CD14-positive monocyte (primary cell): ENCODE data around the gene PIGV. TPM values are rescaled to one million over a fixed set of nuclear protein-coding genes. Genes with fewer than 3 reads are reported as not detected.
A peak's percentile ranks its signal among the peaks of the same experiment; 100 is the strongest.

Experiments
- DNase-seq, 3 donors: peaks; one replicate each; pipeline ENCODE4 v3.0.0-alpha.2; 2011 to 2022
- H2AFZ ChIP-seq: 2 replicates; pipeline ENCODE4 v1.6.0; 2012; ENCODE audit warnings: mild to moderate bottlenecking, low read depth, low read length, inconsistent platforms; ENCODE audit not compliant: insufficient read depth, poor library complexity, severe bottlenecking
- H3K27ac ChIP-seq, 2 donors: 1 replicate in 1 of 2; 2 replicates in 1 of 2; pipeline ENCODE4 v1.5.1; 2012 to 2013; ENCODE audit warnings: low read length in 2 of 2, control low read depth in 1 of 2, inconsistent platforms in 1 of 2, low read depth in 1 of 2, mild to moderate bottlenecking in 1 of 2
- H3K27me3 ChIP-seq, 2 donors: one replicate each; pipeline versions ENCODE4 v1.6.0 to v1.6.1; 2011 to 2013; ENCODE audit warnings: low read length in 2 of 2; ENCODE audit not compliant: control insufficient read depth in 2 of 2, insufficient read depth in 2 of 2
- H3K36me3 ChIP-seq, 2 donors: replicated peaks in 1 of 2; 1 replicate in 1 of 2; 2 replicates in 1 of 2; pipeline versions ENCODE4 v1.5.1 to v1.6.1; 2012 to 2013; ENCODE audit warnings: low read length in 2 of 2, control low read depth in 1 of 2, inconsistent platforms in 1 of 2, mild to moderate bottlenecking in 1 of 2; ENCODE audit not compliant: insufficient read depth in 2 of 2, control insufficient read depth in 1 of 2
- H3K4me1 ChIP-seq, 2 donors: 1 replicate in 1 of 2; 2 replicates in 1 of 2; pipeline versions ENCODE4 v1.5.1 to v1.6.1; 2012 to 2013; ENCODE audit warnings: low read length in 2 of 2, control low read depth in 1 of 2, inconsistent platforms in 1 of 2, mild to moderate bottlenecking in 1 of 2, moderate library complexity in 1 of 2; ENCODE audit not compliant: insufficient read depth in 2 of 2, control insufficient read depth in 1 of 2
- H3K4me2 ChIP-seq: replicated peaks from 2 replicates; pipeline ENCODE3; 2012; ENCODE audit warnings: low read length, moderate library complexity, mild to moderate bottlenecking; ENCODE audit not compliant: poor library complexity, severe bottlenecking; ENCODE audit errors: extremely low read depth
- H3K4me3 ChIP-seq, 3 experiments: fragments of 200-600 bp in 1 of 3; sonication (generic) in 1 of 3; replicated peaks in 1 of 3; 1 replicate in 2 of 3; 2 replicates in 1 of 3; pipeline ENCODE4 v1.5.1; 2011 to 2013; ENCODE audit warnings: low read length in 3 of 3, mild to moderate bottlenecking in 3 of 3, control low read depth in 2 of 3, low read depth in 2 of 3, inconsistent platforms in 1 of 3, moderate library complexity in 1 of 3
- H3K79me2 ChIP-seq: 2 replicates; pipeline ENCODE4 v1.6.0; 2012; ENCODE audit warnings: mild to moderate bottlenecking, control low read depth, inconsistent platforms, low read length, moderate library complexity; ENCODE audit not compliant: insufficient read depth
- H3K9ac ChIP-seq: 2 replicates; pipeline ENCODE4 v1.6.0; 2017; ENCODE audit warnings: low read length, mild to moderate bottlenecking; ENCODE audit not compliant: insufficient read depth, poor library complexity, severe bottlenecking
- H3K9me3 ChIP-seq, 2 donors: replicated peaks in 1 of 2; 1 replicate in 1 of 2; 2 replicates in 1 of 2; pipeline versions ENCODE4 v1.5.1 to v1.6.1; 2012 to 2013; ENCODE audit warnings: low read length in 2 of 2, control low read depth in 1 of 2; ENCODE audit not compliant: control insufficient read depth in 1 of 2, insufficient read depth in 1 of 2
- H4K20me1 ChIP-seq: 2 replicates; pipeline ENCODE4 v1.6.0; 2012; ENCODE audit warnings: mild to moderate bottlenecking, low read length, control low read depth, moderate library complexity; ENCODE audit not compliant: insufficient read depth
- H3K27ac Mint-ChIP-seq, 7 donors: one replicate each; pipeline ENCODE4 v1.8.0; 2020; ENCODE audit warnings: mild to moderate bottlenecking in 7 of 7, mixed read lengths in 7 of 7, moderate library complexity in 6 of 7, inconsistent platforms in 2 of 7
- H3K27me3 Mint-ChIP-seq, 3 donors: one replicate each; pipeline ENCODE4 v1.8.0; 2021 to 2022; ENCODE audit warnings: low read depth in 3 of 3, mild to moderate bottlenecking in 3 of 3, mixed read lengths in 3 of 3, moderate library complexity in 3 of 3, inconsistent platforms in 1 of 3
- H3K36me3 Mint-ChIP-seq, 2 donors: one replicate each; pipeline ENCODE4 v1.8.0; 2020; ENCODE audit warnings: mixed read lengths in 2 of 2, inconsistent platforms in 1 of 2, mild to moderate bottlenecking in 1 of 2
- H3K4me1 Mint-ChIP-seq: one replicate; pipeline ENCODE4 v1.8.0; 2020; ENCODE audit warnings: mild to moderate bottlenecking, mixed read lengths
- H3K4me3 Mint-ChIP-seq, 2 donors: one replicate each; pipeline ENCODE4 v1.8.0; 2020; ENCODE audit warnings: mild to moderate bottlenecking in 2 of 2, mixed read lengths in 2 of 2, moderate library complexity in 1 of 2
- H3K9me3 Mint-ChIP-seq, 7 donors: one replicate each; pipeline ENCODE4 v1.8.0; 2020 to 2022; ENCODE audit warnings: mixed read lengths in 7 of 7, mild to moderate bottlenecking in 6 of 7, moderate library complexity in 6 of 7, inconsistent platforms in 2 of 7
- WGBS: methylation state at CpG from one replicate; pipeline ENCODE4 v1.1.5; 2013; ENCODE audit warnings: missing lambda C conversion rate; ENCODE audit not compliant: insufficient coverage; 5-methylcytosine and 5-hydroxymethylcytosine counted together
- intact Hi-C, 2 donors: fragments of 100-400 bp; cut with micrococcal nuclease; formaldehyde crosslinking; loops; one replicate each; pipeline versions ENCODE4 v1.15.0 to v1.15.1; 2023
- polyA plus RNA-seq, 3 donors: library from polyadenylated mRNA; depleted of rRNA in 1 of 3; unstranded in 2 of 3; stranded (reverse) in 1 of 3; fragments of 300-500 nt in 2 of 3; fragments of >200 nt in 1 of 3; fragmentation: Illumina TruSeq in 2 of 3; gene quantifications; 1 replicate in 2 of 3; 2 replicates in 1 of 3; pipeline ENCODE4 v1.2.3, GENCODE V29; 2012 to 2021
- TF ChIP-seq, protein P1 (sequence below): fragments of 200-600 bp; IDR thresholded peaks from one replicate; pipeline ENCODE4 v1.8.0; 2022; ENCODE audit warnings: antibody characterized with exemption, mild to moderate bottlenecking

The PIGV gene
- polyA plus RNA-seq, 3 donors: 5.7 to 9.5 (median 8.3) TPM

DNA sequence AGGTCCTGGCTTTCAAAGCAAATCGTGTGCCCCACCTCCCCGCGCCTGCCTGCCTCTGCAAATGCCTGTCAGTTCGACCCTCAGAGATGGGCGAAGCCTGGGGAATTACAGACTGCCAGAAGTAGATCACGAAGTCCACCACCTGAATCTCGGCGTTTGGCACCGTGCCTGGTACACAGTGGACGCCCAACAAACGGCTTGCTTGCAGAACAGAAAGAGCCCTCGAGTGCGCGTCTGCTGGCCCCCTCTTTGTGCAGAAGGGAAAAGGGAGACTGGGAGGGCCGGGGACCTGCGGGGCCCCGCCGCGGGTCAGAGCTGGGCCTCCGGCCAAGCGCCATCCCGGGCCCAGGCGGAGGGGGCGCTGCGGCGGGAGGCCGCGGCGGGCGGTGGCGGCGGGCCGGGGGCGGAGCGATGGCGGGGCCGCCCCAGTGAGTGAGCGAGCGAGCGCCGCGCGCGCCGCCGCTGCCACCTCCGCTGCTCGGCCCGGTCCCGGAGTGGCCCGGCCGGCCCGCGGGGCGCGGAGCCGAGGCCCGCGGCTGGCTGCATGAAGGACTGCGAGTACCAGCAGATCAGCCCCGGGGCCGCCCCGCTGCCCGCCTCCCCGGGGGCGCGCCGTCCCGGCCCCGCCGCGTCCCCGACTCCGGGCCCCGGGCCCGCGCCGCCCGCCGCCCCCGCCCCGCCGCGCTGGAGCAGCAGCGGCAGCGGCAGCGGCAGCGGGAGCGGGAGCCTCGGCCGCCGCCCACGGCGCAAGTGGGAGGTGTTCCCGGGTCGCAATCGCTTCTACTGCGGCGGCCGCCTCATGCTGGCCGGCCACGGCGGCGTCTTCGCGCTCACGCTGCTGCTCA lies 38.7 kb downstream of the PIGV start, which contains the start of gene ZDHHC18:
TSS of gene ZDHHC18 (plus strand) at position 428 of the 845 bp plus-strand sequence. CDS start at position 545, 117 bp downstream.
- no peaks in the 10 kb centered on the region for H3K27me3 ChIP-seq
- DNase-seq: peak; percentile 29 to 62 (median 61)
- peak within 1 kb of the TSS; percentile 54 to 93 (median 90) for H3K27ac Mint-ChIP-seq
- H3K4me1 Mint-ChIP-seq: peaks cover 57% of the 10 kb centered on the region
- peaks cover 38% of the 10 kb centered on the region for H3K79me2 ChIP-seq
- peak within 1 kb of the TSS; percentile 91 to 95 for H3K4me3 Mint-ChIP-seq
- H3K4me2 ChIP-seq: peak within 1 kb of the TSS; percentile 88
- H3K4me1 ChIP-seq: peaks cover 44 to 60% of the 10 kb centered on the region in 2 donors
- H4K20me1 ChIP-seq: peaks cover 38% of the 10 kb centered on the region
- TF ChIP-seq, protein P1, sequence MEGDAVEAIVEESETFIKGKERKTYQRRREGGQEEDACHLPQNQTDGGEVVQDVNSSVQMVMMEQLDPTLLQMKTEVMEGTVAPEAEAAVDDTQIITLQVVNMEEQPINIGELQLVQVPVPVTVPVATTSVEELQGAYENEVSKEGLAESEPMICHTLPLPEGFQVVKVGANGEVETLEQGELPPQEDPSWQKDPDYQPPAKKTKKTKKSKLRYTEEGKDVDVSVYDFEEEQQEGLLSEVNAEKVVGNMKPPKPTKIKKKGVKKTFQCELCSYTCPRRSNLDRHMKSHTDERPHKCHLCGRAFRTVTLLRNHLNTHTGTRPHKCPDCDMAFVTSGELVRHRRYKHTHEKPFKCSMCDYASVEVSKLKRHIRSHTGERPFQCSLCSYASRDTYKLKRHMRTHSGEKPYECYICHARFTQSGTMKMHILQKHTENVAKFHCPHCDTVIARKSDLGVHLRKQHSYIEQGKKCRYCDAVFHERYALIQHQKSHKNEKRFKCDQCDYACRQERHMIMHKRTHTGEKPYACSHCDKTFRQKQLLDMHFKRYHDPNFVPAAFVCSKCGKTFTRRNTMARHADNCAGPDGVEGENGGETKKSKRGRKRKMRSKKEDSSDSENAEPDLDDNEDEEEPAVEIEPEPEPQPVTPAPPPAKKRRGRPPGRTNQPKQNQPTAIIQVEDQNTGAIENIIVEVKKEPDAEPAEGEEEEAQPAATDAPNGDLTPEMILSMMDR: peak; percentile 58
- H3K9me3 Mint-ChIP-seq: peaks cover 0 to 2% (median 0%) of the 10 kb centered on the region in 7 donors
- H3K9me3 ChIP-seq: no peaks in the 10 kb centered on the region
- under 1% methylated on average over 88 of the region's 107 CpGs for WGBS
- peaks cover 10 to 19% of the 10 kb centered on the region in 2 donors for H3K36me3 Mint-ChIP-seq
- H3K9ac ChIP-seq: peak within 1 kb of the TSS; percentile 59
- H3K27me3 Mint-ChIP-seq: peaks cover 2 to 3% (median 2%) of the 10 kb centered on the region in 3 donors
- H3K27ac ChIP-seq: peak within 1 kb of the TSS in 1 of 2 donors; percentile 68
- intact Hi-C loops: loop anchor here in 1 of 2 donors (5.0 kb wide), 1 partner anchor 36 kb away; the partner anchor contains the start of gene SFN
- peak within 1 kb of the TSS; percentile 55 to 81 (median 65) for H3K4me3 ChIP-seq
- peak within 1 kb of the TSS; percentile 98 for H2AFZ ChIP-seq
- H3K36me3 ChIP-seq: no peaks in the 10 kb centered on the region

DNA sequence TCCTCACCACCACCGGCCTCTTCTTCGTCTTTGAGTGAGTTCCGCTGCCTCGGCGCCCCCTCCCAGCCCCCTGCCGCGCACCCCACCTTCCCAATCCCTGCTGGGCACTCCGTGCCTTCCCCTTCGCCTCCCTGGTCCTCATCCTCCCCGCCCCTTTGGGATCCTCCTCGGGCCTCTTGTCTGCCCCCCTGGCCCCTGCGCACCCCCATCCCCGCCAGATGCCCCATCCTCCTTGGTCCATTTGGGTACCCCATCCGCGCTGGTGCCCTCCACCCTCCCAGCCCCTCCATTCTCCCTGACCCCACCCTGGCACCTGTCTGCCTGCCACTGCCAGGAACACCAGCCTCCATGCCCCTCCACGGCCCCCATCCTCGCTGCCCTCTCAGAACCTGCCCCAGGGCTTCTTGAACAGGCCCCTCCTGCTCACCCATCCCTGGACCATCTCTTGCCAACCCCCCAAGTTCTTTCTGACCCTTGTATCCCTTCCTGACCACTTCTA lies 39.4 kb downstream of the PIGV start:
- Mint-ChIP-seq H3K27me3 (peaks cover 2 to 3% (median 2%) of the 10 kb centered on the region in 3 donors), H3K27ac (peak overlapping the region; percentile 40 to 93 (median 78)), H3K9me3 (peaks cover 0 to 2% (median 0%) of the 10 kb centered on the region in 7 donors), H3K4me3 (peak overlapping the region; percentile 83 to 92), H3K36me3 (peaks cover 14 to 23% of the 10 kb centered on the region in 2 donors), H3K4me1 (peaks cover 61% of the 10 kb centered on the region)
- intact Hi-C loops: loop anchor here in 1 of 2 donors (5.0 kb wide), 1 partner anchor 35 kb away; the partner anchor contains the start of gene SFN
- H3K4me2 ChIP-seq: peak overlapping the region; percentile 71
- no peaks in the 10 kb centered on the region for H3K27me3 ChIP-seq
- H3K4me3 ChIP-seq: peak overlapping the region; percentile 55 to 70 (median 65)
- H3K4me1 ChIP-seq: peaks cover 45 to 60% of the 10 kb centered on the region in 2 donors
- no peaks in the 10 kb centered on the region for H3K9me3 ChIP-seq
- H3K79me2 ChIP-seq: peaks cover 45% of the 10 kb centered on the region
- peaks cover 44% of the 10 kb centered on the region for H4K20me1 ChIP-seq
- H3K36me3 ChIP-seq: peaks cover 4 to 6% of the 10 kb centered on the region in 2 donors
- no peak for DNase-seq
- peak overlapping the region; percentile 59 for H3K9ac ChIP-seq
- no peak overlapping the region for H3K27ac ChIP-seq
- peak overlapping the region; percentile 60 for H2AFZ ChIP-seq
- TF ChIP-seq, protein P1: no peak
- WGBS: 6% methylated on average over 15 of the region's 17 CpGs
